GM19463 (cell line): Measurements from ENCODE around the gene SLC25A10.
"Not testable (repeated sequence)": the region's sequence is repeated elsewhere in the genome, so short reads cannot be mapped to it uniquely, and the experiment has no call there.

ENCODE experiments used
- ATAC-seq: cut with Tn5 transposase; IDR thresholded peaks from one replicate; pipeline ENCODE4 v1.9.1; 2021; ENCODE audit warnings: mild to moderate bottlenecking, moderate library complexity; ENCODE audit not compliant: unreplicated experiment

Gene SLC25A10

DNA sequence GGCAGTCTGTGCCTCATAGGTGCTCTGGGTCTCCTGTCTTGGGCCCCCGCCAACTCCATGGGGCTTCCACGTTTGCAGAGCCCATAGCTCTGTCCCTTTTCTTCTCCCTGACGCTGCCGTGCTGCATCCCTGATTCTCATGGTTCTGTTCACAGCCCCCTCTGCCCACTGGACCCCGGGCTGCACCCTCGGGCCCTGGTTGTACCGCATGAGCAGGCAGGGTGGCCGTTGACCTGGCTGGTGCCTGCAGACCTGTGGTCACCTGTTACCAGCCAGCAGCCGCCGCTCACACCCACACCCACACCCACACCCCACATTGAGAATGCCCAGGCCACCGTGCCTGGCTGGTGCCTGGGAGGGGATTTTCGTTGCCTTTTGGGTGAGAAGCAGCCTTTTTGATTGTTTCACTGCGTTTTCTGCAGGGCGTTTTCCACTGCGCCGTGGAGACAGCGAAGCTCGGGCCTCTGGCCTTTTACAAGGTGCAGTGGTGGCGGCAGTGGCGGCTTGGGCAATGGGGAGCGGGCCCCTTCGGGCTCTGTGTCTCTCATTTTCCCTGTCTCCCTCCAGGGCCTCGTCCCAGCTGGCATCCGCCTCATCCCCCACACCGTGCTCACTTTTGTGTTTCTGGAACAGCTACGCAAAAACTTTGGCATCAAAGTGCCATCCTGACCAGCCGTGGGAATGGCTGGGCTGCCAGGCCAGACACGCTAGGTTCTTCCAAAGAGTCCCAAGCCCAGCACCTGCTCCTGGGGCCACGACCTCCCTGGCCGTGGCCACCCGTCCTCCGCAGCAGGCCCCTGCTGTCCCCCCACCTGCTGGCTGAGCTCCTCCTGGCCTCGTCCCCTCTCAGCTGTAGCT, 7.6 kb downstream of the SLC25A10 start:
- ATAC-seq: no peak

DNA sequence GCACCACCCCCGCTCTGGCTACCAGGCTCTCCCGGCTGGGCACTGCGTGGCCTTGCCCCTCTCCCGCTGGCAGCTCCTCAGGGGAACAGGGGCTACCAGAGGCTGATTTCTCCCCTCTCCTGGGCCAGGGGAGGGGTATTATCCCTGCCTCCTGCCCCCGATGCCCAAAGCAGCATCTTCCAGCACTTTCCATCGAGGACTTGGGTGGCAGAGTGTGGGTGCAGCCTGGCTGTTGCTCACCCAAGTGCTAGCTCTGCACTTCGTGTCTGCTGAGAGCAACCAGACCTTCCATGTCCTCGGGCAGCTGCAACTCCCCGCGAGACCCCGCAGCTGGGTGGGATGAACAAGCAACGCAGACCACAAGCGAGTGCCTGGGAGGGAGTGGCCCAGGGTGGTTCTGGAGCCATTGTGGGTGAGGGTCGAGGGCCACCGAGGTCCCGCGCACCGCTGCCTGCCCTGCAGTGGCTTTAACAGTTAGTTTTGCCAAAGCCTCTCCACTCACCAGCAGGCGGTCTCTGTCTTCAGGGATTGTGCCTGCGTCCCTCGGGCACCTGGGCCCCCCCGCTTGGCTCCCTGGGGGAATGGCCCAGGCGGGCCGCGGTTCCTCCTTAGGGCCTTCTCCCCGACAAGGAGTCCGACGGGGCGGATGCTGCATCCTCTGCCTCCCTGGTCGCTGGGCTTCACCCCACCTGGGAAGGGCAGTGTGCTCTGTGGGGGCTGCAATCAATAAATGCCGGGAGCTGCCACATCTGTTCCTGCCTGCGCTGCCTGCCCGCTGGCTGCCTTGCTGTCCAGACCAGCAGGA, 8.4 kb downstream of the SLC25A10 start:
- ATAC-seq: no peak

DNA sequence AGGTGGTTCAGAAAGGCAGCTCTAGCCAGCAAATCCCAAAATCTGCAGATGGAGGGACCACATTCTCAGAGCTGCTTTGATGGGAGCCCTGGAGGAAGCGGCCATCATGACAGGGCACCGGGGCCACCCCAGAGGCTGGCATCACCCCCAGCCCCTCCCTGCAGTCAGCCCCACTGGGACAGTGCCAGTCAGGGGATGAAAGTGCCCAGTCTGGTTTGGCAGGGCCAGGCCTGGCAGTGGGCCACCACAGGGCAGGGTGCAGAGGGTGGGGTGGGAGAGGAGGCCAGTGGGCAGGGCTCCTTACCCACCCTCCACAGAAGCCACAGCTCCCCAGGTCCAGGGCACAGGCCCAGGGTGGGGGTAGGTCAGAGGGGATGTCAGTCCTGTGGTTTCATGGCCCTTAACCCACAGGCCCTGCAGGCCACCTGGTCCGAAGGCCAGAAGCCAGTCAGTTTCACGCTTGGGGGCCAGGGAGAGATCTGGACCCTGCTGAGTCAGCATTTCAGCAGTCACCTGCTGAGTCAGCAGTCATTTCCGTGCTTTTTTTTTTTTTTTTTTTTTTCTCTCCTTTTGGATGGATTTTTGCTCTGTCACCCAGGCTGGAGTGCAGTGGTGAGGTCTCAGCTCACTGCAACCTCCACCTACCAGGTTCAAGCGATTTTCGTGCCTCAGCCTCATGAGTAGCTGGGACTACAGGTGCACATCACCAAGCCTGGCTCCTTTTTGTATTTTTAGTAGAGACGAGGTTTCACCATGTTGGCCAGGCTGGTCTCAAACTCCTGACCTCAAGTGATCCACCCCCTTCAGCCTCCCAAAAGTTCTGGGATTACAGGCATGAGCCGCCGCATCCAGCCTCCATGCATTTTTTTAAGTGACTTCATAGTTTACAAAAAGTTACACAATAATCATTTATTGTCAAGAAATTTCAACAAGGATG, 10.4 kb downstream of the SLC25A10 start:
- no peak for ATAC-seq

DNA sequence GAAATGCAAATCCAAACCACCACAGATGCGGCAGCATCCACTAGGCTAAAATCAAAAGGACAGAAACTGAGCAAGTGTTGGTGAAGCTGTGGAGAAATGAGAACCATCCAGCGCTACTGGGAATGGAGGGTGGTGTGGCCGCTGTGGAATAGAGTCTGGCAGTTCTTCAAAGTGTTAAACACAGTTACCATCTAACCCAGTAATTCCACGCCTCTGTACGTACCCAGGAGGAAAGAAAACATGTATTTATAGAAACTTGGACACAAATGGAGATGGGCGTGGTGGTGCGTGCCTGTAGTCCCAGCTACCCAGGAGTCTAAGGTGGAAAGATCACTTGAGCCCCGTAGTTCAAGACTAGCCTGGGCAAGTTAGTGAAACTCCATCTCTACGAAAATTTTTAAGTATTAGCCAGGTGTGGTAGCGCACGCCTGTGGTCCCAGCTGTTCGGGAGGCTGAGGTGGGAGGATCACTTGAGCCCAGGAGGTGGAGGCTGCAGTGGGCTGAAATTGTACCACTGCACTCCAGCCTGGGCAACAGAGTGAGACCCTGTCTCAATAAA, 11.6 kb downstream of the SLC25A10 start:
- no peak for ATAC-seq

DNA sequence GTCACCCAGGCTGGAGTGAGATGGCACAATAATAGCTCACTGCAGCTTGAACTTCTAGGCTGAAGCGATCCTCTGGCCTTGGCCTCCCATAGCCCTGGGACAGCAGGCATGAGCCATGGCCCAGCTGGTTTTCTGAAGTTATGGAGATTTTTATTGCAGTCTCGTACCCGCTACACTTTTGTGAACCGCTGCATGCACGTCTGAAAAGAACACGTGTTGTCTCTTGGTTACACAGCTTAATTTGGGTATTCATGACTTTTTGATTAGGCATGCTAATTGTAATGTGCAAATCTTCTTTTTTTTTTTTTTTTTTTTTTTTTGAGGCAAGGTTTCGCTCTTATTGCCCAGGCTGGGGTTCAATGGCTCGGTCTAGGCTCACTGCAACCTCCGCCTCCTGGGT, 13.4 kb downstream of the SLC25A10 start:
- ATAC-seq: no peak

DNA sequence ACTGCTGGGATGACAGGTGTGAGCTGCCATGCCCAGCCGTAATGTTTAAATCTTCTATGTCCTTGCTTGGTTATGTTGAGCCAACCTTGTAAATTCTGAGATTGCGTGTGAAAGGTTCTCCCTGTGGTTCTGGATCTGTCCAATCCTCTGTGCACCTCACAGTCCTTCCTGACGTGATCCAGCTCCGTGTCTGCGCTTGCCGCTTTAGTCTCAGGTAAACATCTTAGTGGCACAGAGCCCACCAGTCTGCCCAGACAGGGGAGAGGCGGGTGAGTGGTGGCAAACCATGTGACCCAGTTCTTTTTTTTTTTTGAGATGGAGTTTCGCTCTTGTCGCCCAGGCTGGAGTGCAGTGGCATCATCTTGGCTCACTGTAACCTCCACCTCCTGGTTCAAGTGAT, 13.9 kb downstream of the SLC25A10 start:
- ATAC-seq: no peak

DNA sequence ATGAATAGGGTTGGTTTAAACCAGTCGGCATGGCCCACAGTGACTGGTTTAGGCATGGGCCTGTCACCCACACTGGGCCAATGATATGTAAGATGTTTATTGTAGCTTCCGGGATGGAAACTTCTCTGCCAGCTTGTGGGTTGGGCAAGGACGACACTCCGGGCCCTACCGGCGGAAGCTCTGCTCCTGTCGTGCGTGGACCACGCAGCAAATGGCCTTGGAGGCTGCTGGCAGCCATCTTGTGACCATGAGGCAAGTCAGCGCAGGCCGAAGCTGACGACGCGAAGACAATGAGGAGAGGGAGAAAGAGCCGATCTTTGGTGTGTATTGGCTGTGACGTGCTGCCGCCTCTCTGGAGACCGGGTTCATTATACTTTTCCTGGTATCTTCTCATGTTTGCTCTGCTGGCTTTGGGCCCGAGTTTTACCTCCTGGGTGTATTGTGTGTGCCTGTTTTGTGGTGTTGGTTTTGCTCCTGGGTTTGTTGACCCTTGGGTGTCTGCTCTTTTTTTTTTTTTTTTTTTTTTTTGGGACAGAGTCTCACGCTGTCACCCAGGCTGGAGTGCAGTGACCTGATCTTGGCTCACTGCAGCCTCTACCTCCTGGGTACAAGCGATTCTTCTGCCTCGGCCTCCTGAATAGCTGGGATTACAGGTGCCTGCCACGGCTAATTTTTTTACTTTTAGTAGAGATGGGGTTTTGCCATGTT, 15.4 kb downstream of the SLC25A10 start:
- no peak for ATAC-seq

DNA sequence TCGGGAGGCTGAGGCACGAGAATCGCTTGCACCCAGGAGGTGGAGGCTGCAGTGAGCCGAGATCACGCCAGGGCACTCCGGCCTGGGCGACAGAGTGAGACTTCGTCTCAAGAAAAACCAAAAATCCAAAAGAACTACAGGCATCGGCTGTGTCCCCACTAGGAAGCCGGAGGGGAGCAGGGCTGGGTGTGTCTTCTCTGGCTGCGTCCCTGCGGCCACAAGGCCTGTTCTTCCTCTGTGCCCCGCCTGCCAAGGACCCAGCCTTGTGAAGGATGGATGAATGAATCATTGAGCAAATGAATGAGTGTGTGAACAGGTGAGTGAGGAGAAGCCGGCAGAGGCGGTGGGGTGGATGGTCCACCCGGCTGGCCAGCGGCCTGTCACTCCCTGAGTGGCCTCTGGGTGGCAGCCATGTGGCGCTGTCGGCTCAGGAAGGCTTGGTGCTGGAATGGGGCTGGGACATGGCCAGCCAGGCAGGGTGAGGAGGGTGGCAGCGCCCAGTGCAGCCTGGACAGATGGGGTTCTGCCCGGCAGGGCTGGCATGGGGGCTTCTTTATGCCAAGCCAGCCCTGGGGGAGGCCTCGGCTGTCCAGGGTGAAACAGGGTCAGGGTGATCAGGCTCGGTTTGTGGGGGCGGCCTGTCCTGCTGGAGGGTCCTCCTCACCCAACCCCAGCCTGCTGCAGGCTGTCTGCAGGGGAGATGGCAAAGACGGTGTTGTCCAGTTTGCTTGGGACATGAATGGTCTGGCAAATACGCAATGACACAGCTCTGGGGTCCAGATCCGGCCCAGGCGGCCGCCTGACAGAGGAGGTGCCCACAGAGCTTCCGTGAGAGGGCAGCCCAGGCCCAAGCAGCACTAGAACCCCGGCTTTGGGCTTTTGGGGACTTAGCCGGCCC, 21.7 kb downstream of the SLC25A10 start:
- ATAC-seq: no peak

DNA sequence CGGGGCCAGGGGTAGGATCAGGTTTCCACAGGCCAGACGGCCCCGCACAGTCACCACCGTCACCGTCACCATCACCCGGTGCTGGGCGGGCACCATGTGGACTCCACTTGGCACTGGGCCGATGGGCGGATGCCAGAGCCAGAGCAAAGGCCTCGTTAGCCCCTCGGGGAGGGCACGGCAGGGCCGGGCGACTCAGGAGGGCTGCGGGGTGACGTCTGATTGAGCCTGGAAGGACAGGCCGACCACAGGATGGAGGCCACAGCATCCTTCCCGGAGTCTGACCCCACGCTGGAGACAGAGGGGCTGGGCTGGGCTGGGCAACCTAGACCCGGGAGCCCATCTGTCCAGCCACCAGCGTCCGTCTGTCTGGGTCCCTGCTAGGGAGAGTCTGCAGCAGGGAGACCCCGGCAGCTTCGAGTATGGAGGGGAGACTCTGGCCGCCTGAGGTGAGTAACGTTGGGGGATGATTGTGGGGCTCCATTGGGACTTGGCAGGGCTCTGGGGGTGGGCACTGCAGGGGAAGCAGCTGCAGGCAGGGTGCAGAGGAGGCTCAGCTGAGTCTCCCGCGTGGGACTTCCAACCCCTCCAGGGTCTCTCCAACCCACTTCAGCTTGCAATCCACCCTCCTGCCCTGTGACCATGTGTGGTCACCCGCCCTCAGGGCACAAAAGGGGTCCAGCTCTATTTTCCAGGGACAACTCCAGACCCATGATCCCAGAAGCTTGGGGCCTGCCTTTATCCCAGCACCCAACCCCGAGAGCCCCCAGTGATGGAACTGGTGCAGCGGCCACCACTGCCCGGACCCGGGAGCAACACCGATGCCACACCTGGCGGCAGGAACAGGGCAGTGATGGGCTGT, 22.6 kb downstream of the SLC25A10 start:
- ATAC-seq: no peak

DNA sequence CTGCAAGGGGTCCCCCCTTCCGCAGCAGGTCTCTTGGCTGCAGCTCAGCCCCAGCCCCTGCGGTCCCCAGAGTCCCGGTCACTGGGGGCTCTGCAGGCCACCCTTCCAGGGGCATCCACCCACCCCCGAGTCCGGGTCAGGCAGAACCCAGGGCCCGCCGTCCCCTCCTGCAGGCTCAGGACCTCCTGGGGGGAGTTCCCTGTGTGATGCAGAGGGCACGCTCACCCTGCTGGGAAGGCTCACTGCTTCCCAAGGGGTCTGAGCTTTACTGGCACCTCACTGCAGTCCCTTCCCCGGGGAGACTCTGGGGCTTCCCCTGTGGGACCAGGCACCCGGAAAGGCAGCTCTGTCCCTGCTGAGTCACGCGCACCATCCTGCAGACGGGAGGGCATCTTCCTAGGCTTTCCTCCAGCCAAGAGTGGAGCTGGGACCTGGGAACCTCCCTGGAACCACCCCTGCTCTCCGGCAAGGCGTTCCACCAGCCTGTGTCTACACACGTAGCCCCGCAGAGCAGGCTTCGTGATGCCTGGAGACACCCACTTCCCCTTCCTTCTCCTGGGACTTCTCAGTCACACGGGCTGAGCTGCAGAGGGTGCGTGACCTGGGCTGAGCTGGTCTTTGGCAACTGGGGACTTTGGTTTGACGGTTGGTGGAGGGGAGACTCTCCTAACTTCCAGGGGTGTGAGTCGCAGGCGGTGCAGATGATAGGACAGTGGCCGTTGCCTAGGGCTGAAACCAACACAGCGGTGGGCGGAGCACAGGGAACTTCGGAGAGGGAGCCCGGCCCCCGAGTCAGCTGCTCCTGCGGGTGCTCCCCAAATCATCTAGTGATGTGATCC, 23.4 kb downstream of the SLC25A10 start:
- ATAC-seq: no peak

DNA sequence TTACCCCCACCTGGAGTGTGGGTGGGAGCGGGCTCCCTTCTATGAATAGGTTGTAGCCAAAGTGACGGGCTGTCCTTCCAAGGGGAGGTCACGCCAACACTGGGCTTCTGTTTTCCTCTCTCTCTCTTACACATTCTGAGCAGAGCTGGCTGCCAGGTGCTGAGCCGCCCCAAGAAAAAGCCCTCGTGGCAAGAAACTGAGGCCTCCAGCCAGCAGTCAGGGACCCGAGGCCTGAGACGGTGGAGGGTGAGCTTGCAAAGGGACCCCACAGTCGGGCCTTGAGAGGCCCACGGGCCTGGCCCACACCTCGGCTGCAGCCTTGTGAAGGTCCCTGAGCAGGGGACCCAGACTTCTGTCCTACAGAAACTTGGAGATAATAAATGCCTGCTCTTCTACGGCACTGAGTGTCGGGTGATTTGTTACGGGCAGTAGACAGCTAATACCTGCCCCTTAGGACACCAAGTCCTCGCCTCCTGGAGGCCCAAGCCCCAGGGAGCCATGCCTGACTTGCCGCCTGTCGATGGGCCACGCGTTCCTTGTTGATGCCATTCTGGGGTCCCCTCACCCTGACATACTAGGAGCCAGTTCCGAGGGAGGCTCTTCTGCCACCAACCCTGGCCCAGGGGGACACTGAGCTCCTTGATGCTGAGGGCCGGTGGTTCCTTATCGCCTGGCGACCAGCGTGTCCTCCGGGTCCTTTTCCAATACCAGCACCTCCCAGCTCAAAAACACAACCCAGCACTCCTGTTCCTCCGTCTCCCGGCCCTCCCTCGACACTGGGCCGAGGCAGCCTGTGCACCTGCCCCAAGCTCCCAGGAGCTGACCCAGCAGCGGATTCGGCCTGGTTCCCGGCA, 26.1 kb downstream of the SLC25A10 start:
- no peak for ATAC-seq

DNA sequence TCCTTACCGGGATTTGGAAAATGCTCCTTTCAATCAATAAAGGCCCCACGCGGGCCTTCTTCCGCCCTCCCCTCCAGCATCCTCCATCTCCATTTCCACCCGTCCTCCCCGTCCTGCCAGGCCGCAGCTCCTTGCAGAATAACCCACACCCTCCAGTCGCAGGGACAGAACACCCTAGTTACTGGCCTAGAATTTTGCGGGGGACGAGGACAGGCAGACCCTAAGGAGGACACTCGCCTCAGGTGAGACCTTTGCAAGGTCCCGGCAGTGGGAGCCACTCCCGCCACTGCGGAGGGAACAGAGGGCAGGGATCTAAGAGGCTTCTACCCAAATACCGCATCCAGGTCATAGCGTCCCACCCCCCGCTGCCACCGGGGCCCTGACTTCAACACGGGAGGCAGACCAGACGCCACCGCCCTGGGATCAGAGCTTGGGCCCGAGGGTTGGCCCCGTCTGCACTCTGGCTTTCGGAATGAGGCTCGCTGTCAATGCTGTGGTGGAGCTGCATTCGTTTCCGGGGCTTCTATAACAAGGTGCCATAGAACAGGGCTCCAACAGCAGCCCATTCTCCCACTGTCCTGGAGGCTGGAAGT, 26.8 kb downstream of the SLC25A10 start:
- no peak for ATAC-seq

DNA sequence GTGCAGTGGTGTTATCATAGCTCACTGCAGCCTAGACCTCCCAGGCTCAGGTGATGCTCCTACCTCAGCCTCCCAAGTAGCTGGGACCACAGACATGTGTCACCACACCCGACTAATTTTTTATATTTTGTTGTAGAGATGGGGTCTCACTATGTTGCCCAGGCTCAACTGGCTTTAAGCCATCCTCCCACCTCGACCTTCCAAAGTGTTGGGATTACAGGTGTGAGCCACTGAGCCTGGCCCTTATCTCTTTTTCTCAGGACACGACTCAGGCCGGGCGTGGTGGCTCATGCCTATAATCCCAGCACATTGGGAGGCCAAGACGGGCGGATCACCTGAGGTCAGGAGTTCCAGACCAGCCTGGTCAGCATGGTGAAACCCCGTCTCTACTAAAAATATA, 27.5 kb downstream of the SLC25A10 start:
- ATAC-seq: not testable (repeated sequence)

DNA sequence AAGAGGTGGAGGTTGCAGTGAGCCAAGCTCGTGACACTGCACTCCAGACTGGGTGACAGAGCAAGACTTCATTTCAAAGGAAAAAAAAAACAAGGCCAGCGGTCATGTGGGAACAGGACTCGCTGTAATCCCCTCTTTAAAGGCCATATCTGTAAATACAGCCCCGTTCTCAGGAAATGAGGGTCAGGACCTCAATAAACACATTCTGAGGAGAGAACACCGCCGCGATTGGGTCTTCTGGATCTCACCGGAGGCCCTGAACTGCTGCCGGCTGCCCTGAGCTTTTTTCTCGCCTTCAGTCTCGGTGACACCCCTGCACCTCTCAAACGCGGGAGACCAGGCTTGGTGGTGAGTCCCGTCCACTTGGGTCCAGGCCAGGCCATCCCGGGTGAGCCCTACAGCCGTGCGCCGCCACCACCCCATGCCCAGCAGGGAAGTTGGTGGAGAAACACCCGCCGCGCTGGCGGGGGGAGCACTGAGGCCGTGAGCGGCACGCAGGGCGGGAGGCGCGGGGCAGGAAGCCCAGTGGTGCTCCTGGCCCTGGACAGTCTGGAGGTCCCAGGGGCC, 28.4 kb downstream of the SLC25A10 start:
- no peak for ATAC-seq

DNA sequence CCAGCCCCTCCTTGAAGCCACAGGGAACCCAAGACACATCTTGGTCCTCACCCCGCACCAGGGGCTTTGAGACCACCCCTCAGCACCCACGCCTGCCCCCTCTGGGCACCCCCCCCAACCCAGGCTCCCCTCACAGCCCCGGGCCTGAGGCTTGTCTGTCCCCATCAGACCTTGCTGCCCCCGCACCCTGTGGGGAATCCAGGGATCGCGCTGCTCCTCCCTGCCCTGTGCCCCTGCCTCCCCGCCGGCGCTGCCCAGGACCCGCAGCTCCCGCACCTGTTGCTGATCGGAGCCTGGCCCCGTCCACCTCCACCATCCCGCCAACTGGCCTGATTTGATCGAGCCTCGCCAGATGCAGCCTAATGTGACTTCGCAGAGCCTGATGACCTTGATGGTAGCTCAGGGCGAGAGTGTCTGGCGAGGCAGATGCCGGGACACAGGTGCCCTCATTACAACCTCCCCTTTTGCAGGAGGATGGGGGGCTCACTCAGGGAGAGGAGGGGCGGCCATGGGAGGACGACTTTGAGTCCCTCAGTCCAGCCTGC, 29.0 kb downstream of the SLC25A10 start:
- ATAC-seq: no peak
